Sciatic nerve (tissue), 2 donors: ENCODE data around the gene HABP4. TPM values are rescaled to one million over a fixed set of nuclear protein-coding genes. Genes with fewer than 3 reads are reported as not detected.
A peak's percentile ranks its signal among the peaks of the same experiment; 100 is the strongest.
"Not testable (repeated sequence)": the region's sequence is repeated elsewhere in the genome, so short reads cannot be mapped to it uniquely, and the experiment has no call there.

ENCODE experiments used
- ATAC-seq: fragments of 200-7000 bp; cut with Tn5 transposase; one replicate; pipeline ENCODE4 v1.9.1; 2020; ENCODE audit warnings: mild to moderate bottlenecking, moderate library complexity
- DNase-seq: peaks from one replicate; pipeline ENCODE4 v3.0.0-alpha.2; 2020; ENCODE audit warnings: low spot score
- intact Hi-C: fragments of 100-400 bp; cut with DNase I; formaldehyde crosslinking; loops from one replicate; pipeline ENCODE4 v1.14.2; 2022
- total RNA-seq: library from RNA; stranded (reverse); fragmentation: NEBNext Ultra II Directional; extraction: Animal tissue kit (Norgen Biotek cat#: 25700); gene quantifications from one replicate; pipeline ENCODE4 v1.2.1, GENCODE V29; 2021
- donor health status: DM: no; HTN: no; CAD: no.
- donor health status: DM: no; HTN: no; CAD: no.

Gene HABP4
- total RNA-seq, 1 donor from 2014 or later: 32.0 TPM

DNA sequence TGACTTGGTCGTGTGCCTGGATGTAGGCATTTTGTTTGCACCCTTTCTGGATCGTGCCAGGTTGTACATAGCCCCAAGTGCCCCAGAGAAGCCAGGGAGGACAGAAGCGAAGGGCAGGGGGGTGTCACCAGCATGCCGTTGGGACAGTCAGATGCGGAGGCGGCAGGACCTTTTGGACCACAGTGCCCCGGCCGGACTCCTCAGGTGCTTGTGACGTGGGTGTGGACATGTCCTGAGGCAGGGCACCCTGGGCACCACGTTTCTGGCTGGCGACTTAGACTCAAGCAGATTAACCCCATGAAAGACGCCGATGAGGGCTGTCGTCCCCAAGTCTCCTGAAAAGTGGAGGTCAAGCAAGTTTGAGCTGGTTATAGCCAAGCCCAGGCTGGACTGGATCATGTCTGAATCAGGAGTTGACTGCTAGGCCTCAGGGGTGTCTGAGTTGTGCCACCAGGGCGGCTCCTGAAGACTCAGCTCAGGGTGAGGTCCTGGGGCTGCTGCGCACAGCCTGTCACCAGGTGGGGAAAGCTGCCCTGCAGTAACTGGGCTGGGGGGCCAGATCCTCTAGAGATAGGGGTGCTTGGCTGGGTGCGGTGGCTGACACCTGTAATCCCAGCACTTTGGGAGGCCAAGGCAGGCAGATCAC is 42.0 kb downstream of the HABP4 start:
- DNase-seq: no peak
- ATAC-seq: no peak

DNA sequence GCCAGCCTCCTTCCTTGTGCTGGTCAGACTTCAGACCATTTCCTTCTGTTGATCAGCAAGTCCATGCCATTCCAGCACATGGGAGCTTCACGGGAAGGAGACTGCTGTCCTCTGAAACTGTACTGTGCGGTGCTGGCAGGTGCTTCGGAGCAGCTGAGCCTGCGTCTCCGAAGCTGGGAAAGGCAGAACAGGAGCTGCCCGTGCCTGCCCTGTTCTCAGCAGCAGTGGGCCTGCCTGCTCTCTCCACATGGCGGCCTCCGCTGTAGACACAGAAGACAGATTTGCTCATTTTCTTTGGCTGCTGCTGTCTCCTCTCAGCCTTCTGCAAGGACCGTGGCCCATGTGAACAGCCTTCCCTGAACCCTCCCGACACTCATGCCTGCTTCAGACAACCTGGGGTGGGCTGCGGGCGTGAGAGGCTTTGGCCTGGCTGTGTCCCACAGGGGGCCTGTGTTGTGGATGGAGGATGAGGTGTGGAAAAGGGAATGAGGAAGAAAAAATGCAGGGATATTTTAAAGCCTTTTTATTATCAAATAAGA is 43.1 kb downstream of the HABP4 start:
- intact Hi-C loops: no loop called here
- no peak for DNase-seq
- ATAC-seq: no peak

More for the DNA sequence above, 42.0 kb downstream of the HABP4 start:
- intact Hi-C loops: no loop called here

DNA sequence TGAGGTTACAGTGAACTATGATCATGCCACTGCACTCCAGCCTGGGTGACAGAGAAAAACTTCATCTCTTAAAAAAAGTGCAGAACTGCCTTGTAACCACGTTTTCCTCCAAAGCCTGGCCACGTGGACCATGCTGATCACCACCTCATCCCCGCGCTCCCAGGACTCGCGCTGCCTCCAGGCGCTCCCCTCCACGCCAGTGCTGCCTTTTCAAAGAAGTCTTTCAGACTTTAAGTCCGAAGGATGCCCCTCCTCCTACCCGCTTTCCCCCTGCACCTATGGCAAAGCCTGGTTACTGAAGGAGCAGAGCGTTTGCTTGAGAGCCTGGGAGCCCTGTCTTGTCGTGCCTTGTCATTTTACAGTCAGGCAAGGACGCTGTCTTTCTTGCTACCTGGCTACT is 43.8 kb downstream of the HABP4 start:
- DNase-seq (no peak), ATAC-seq (no peak)
- intact Hi-C loops: no loop called here

DNA sequence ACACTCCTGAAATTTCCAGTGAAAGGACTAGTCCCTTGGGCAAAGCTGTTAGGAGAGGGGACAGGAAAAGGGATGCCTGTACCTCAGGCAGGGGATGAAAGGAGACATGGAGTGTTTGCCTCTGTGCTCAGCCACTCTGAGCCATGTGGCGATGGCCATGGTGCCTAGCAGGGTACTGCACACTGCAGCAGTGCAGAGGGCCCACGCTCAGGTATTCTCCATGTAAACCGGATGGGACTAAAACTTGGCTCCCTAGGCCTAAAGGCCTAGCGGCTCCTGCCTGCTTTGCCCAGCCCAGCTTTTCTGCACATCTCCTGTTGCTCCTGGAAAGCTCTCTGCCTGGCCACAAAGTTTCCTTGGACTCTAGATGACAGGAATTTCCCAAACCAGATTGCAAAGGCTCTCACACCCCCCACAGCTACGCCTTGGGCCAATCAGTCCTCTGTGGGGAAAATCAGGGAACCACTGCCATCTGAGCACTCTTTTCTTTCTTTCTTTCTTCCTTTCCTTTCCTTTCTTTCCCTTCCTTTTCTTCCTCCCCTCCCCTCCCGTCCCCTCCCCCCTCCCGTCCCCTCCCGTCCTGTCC is 44.3 kb downstream of the HABP4 start:
- intact Hi-C loops: no loop called here
- no peak for DNase-seq
- peak; percentile 55 for ATAC-seq

DNA sequence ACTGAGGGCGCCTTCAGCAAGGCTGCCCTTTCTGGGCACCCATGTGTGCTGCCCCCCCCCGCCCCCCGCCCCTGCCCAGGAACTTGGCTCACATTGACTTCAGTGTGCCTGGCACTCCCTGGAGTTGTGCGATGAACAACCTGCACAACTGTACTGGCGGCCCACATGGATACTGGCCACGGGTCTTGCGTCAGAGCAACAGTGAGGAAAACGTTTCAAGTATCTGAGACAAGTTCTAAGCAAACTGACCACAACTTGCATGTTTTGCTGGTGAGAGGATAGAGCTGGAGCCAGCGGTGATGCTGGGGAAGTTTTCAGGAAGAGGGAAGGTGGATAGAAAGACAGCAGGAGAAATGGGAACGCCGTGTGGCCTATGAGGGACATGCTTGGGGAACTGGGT is 45.4 kb downstream of the HABP4 start:
- ATAC-seq (peak; percentile 35), DNase-seq (no peak)
- intact Hi-C loops: no loop called here

DNA sequence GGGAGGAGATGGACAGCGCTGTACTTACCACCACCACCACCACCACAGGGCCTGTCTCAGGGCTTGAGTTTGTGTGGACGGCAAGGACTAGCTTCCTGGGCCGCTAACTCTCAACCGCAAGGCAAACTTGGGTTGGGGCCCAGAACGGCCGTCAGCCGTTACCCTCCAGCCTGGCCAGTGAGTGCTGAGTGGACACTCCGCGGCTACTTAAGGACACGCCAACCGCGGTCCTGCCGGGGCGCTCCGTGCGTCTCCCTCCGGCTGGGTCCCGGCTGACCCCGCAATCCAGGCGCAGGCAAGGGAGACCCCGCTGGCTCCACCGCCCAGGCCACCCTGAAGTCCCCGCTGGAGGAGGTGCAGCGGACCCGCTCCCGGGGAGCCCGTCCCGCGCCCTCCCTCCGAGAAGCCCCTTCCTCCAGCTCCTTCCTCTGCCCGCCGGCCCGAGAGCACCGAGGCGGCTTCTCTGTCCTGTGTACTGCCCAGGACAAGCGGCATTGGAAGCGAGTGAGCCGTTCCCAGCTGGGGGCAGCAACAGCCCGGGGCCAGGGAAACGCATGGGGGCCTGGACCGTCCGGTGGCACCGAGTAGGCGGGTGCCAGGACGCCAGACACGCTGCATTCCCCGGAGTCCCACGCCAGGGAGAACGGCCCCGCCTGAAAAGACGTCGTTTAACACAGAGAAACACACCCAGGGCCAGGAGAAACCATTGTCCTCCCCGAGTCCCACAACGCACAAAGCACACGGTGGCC is 46.6 kb downstream of the HABP4 start:
- intact Hi-C loops: no loop called here
- ATAC-seq (no peak), DNase-seq (no peak)

DNA sequence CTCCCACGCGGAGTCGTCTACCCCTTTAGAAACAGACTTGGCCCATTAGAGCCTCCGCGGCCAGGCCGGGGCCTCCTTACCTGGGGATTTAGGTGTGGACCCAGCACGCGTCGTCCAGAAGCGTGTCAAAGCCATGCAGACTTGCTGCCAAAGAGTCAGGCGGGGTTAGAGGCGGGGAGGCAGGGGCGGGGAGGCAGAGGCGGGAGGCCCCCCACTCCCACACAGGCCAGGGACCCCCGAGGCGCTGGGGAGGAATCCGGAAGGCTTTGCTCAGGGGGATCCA is 47.1 kb downstream of the HABP4 start:
- ATAC-seq (no peak), DNase-seq (no peak)
- intact Hi-C loops: no loop called here

DNA sequence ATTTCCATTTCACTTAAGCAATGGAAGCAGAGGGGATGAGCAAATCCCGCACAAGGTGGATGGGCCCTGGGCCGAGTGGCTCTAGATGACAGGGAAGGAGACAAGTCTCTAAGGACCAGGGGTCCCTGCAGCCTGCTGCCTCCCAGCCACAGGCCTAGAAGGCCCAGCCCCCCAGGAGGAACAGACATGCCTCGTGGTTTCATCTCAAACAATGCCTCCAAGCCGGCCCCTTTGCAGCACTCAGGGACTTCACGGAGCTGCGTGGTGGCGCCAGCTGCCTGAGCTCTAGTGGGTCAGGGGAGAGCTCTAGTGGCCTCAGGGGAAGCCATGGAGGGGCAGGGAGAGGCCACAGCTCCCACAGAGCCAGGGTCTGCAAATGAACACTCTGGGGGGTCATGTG is 48.8 kb downstream of the HABP4 start:
- DNase-seq (no peak), ATAC-seq (no peak)
- intact Hi-C loops: no loop called here

DNA sequence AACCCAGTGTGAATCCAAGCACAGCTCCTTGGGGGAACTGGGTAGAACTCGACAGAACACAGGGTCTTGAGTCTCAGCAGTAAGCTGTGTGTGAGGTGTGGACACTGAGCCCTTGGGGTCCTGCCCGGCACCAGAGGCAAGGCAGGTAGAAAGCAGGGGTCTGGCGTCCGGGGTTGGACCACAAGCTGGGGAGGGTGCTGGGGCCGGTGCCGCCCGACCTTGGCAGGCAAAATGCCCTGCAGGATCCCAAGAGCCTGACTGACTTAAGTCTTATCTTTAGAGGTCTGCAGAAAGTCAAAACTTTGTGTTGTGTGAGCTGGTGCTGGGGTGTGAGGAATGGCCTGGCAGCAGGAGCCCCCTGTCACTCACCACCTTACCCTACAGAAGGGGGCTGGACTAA is 49.3 kb downstream of the HABP4 start:
- DNase-seq: no peak
- no peak for ATAC-seq
- intact Hi-C loops: no loop called here

DNA sequence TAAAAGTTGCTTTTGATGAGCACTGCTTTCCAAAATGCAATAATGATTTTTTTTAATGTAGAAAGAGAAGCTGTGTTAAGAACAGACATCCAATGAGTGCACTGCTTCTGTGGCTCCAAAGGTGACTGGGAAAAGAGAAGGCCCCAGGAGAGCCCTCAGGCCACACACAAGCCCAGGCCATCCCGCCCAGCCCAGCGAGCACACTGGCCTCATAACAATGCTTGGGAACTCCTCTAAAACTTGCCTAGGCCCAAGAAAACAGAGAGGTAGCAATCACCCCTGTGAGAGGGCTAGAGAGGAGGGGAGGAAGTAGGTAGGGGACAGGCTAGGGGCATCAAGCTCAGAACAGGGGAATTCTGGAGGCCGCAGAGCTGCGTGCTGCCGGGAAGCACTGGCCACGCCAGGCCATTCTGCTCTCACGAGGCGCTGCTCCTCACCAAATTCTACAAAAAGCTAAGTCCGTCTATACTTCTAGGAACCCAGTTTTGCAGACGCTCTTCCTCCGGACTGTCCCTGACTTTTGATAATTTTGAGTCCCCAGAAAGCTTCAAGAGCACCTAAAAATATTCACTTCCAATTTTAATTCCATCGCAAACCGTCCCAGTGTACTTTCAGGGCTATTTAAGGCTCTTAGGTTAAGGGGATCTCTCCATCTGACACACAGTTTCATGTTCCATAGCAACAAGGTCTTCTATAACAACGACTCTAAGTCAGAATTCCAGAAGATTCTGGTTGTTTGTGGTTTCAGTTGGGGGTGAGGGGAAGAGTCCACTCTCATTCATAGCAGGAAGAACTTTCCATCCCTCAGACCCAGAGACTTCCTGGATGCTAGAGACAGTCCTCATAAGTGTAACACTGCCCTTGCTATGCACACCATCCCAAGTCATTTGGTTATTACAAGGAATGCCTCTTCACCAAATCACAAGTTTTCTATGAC is 51.0 kb downstream of the HABP4 start:
- DNase-seq (no peak), ATAC-seq (no peak)
- intact Hi-C loops: no loop called here

DNA sequence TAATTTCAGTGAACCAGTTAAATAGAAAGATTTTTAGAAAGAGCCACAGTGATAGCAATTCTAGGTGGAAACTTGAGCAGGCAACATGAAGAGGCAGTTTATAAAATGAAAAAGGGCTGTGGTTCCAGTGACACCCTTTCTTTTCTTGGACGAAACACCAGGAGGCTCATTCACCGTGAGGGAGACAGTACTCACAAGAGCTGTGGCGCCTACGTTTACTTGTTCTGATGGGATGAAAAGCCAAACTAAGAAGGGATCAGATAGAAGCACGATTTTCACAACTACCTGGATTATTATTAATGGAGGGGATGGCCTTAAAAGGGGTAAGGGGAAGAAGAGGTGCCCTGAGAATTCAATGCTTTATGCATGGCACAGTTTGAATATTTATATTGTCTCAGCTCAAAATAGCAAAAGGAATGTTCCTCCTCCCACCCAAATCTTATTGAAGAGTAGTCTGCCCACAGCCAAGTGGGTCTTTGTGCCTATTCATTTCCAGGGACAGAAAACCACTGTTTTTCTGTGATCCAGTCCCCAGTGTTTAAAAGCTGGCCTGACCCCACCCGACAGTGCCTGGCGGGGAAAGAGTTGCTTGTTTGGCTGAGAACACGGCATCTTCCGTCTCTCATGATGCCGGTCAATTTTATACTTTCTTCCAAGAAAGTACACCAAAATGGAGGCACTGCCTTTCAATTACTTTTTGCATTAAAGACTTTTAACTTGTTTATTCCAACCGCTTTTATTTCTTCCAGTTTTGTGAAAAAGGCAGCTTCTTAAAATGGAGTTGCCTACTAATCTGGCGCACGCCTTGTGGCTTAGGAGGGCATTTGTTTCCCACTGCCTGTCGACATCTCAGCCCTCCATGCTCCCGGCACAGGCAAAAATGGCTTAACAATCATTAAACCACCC is 51.9 kb downstream of the HABP4 start:
- intact Hi-C loops: no loop called here
- DNase-seq (no peak), ATAC-seq (no peak)

DNA sequence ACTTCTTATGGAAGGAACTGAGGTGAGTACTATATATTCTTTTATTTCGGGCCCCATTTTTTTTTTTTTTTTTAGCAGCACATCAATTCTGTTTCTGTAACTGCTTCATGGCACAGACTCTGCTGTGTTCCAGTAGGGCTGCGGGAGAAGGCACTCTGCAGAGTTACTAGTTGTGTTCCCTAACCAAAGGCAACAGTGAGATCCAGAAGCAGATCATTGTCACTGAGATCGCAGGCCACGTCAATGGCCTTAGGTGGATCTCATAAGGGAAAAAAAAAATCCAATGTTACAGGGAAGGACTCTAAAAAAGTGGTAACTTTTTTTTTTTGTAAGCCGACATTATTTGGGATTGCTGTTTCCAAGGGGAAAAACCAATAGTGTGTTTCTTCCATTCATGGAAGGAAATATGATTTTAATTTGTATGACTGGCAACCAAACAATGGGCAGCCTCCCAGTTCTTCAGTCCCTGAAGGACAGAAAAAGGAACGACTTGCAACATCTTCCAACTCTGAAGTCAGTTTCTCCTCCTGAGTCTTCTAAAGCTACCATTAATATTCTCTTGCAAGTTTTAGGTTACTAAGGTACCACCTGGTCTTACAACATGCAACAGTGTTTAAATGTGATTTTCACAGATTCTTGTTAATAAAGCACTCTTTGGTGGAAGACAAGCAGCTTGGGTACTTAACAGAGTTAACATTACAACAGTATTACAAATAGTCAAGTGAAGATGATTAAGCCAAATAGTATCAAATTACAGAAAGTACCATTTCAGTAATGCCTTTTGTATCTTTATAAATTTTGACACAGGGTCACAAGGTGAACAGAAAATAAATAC is 52.8 kb downstream of the HABP4 start:
- ATAC-seq (peak; percentile 65), DNase-seq (no peak)
- intact Hi-C loops: no loop called here

DNA sequence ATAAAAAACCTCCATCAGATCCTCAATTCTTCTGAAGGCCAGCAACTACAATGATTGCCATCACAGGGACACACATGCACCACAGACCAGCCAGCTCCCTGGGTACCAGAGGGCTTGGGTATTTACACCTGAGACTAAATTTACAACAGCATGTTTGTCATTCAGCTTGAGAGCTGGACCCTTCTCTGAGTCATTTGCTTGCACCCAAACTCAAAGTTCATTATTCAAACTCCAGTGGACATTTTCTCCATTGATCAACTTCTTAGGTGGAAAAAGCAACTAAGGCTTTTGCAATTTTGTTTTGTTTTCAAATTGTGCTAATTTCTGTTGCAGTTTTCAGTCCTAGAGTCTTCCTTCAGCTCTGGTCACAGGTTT is 53.4 kb downstream of the HABP4 start:
- ATAC-seq, intact Hi-C loops, DNase-seq: not testable (repeated sequence)

DNA sequence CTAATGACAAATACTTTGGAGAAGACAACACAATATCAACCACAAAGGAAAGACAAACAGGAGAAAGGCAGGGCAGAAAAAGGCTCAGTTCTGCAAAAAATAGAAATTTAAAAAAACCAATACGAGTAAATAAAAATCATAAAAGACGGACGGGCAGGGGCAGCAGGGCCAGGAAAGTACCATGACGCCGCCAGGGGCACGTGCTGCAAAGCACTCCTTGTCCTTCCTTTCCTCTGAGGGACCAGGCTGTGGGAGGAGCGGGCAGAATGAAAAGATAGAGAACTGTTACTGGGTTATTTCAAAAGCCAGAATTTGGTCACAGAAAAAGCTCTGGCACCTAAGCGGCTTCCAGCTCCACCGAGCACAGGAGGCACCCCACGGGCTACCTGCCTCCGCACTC is 53.9 kb downstream of the HABP4 start:
- DNase-seq (no peak), ATAC-seq (no peak)
- intact Hi-C loops: no loop called here

DNA sequence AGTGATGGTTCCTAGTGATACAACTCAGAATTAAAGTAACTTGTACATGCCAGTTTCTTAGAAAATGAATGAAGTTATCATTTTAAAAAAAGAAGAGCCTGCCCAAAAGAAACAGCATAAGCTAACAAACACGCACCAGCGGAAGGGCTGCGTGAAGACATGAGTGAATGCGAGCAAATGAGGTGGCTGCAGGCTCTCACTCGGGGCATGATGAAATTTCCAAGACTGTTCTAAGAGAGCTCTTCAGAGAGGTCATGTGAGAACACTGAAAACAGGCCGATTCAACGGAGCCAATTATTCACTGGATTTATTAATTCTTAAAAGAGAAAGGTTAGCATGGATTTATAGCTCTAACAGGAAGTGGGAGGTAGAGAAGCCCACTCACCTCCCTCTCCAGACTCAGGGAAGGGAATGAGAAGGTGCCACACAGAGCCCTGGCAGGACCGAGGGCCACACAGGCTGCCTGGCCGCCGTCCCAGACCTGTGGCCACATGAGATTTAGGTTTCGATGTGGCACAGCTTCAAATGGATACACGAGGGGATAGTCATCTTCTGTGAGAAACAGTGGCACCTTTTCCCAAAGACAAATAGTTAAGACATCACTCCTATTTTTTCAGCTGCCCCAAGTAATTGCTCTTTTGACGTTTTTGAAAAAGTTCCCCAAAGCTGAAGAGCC is 55.5 kb downstream of the HABP4 start:
- DNase-seq (no peak), ATAC-seq (peak; percentile 85)
- intact Hi-C loops: no loop called here

DNA sequence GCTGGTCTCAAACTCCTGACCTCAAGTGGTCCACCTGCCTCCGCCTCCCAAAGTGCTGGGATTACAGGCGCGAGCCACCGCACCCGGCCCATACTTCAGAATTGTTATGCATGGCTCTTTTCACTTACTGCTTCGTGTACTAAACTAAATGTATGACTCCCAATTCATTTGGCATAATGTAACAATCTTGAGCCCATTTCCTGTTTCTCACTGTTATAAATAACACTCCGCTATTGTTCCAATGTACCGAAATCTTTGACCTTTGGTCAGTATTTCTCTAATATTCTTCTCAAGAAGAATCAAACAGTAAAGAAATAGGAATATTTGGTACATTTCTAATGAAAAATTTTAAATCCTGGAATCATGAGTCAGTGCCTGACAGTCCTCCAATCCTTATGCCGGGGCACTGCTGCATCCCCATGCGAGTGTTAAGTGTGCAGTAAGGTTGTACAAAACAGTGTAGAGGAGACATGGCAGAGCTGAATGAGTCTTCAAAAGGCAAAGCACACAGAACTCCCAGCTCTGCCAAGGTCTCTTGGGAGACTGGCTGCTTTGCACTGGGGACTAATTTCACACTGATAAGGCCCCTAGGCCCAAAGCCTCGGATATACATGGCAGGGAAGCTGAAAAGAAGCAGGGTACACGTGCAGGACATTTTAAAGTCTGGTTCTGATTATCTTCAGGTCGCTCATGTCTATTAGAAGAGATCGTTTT is 58.4 kb downstream of the HABP4 start:
- DNase-seq (no peak), ATAC-seq (no peak)
- intact Hi-C loops: no loop called here

DNA sequence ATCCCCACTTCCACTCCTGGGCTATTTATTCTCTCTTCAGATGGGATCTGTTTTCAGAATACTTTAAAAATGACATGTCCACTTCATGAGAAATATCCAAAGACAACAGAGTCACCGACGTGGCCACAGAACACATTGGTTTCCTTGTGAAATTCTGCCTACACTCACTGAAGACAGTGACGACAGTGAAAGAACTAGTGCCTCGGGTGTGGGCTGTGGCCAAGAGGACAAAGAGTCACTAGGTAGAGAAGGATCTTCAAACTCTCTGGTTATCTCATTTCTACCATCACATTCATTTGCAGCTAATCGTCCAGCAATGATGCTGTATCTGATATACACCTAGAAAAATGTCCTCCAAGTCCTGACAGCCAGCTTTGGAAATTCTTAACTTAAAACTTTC is 59.1 kb downstream of the HABP4 start:
- DNase-seq (no peak), ATAC-seq (peak; percentile 25)
- intact Hi-C loops: no loop called here
